GM18517 (cell line): Measurements from ENCODE around the gene DBET.
"Not testable (repeated sequence)": the region's sequence is repeated elsewhere in the genome, so short reads cannot be mapped to it uniquely, and the experiment has no call there.

ENCODE experiments used
- ATAC-seq: cut with Tn5 transposase; IDR thresholded peaks from one replicate; pipeline ENCODE4 v1.9.1; 2021; ENCODE audit warnings: mild to moderate bottlenecking, moderate library complexity; ENCODE audit not compliant: unreplicated experiment

The DBET gene

GRCh38 chr4:190049378-190050239, 14.7 kb upstream of the DBET start:
- ATAC-seq = not testable (repeated sequence)

DNA sequence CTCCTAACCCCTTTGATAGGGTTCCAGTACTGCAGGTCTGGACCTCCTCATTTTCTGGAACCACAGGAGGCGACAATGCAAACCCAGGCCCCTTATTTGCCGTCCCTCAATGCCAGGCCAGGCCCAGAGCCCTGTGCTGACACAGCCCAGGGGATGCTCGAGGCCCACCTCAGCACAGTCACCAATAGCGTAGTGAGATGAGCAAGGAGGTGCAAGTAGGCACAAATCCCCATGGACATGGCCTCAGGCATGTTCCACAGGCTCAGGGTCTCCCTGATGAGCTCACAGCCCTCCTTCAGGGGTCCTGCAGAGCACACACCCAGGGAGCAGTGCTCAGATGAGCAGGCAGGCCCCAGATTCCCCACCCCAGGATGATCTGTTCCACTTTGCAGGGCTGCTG, 5.3 kb upstream of the DBET start:
- ATAC-seq = not testable (repeated sequence)

DNA sequence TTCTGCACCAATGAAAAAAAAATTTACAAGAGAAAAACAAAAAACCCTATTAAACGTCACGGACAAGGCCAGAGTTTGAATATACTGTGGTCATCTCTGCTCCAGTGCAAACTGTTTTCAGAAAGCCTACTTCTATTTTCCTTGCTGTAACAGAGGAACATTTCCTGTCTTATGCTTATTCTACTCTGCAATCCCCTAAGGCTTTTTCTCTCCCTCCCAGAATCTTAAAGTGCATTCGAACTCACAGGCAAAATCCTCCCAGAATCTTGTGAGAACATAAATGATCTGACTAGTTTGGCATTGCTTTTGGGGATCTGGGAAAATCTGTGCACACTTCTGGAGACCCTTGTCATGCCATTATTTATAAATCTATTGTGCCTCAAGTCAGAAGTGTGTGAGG, 503 bp downstream of the DBET start:
- not testable (repeated sequence) for ATAC-seq

DNA sequence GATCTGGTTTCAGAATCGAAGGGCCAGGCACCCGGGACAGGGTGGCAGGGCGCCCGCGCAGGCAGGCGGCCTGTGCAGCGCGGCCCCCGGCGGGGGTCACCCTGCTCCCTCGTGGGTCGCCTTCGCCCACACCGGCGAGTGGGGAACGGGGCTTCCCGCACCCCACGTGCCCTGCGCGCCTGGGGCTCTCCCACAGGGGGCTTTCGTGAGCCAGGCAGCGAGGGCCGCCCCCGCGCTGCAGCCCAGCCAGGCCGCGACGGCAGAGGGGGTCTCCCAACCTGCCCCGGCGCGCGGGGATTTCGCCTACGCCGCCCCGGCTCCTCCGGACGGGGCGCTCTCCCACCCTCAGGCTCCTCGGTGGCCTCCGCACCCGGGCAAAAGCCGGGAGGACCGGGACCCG, 4.0 kb downstream of the DBET start:
- not testable (repeated sequence) for ATAC-seq

DNA sequence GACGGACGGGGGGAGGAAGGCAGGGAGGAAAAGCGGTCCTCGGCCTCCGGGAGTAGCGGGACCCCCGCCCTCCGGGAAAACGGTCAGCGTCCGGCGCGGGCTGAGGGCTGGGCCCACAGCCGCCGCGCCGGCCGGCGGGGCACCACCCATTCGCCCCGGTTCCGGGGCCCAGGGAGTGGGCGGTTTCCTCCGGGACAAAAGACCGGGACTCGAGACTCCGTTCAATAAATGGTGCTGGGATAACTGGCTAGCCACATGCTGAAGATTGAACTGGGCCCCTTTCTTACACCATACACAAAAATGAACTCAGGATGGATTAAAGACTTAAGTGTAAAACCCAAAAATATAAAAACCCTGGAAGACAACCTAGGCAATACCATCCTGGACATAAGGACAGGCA, 28.8 kb downstream of the DBET start:
- not testable (repeated sequence) for ATAC-seq

GRCh38 chr4:190094031-190094430, 29.7 kb downstream of the DBET start:
- not testable (repeated sequence) for ATAC-seq

DNA sequence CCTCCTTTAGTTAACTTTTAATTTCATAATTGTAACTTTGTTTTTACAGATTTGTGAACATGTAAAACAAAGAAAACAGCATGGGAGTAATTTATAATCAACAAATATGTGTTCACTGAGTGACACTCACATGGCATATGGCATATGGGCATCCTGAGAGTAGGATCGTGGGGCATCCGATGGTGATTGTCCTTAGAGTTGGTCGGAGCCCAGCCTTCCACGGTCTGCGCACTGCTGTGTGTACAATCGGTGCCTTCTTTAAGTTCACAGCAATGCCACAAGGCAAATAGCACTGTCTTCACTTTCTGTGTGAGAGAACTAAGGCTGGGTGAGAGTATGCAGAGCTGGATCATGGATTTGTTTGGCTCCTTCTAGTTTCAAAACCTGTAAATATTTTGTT, 31.0 kb downstream of the DBET start:
- ATAC-seq = not testable (repeated sequence)

GRCh38 chr4:190099605-190100004, 35.3 kb downstream of the DBET start:
- not testable (repeated sequence) for ATAC-seq

DNA sequence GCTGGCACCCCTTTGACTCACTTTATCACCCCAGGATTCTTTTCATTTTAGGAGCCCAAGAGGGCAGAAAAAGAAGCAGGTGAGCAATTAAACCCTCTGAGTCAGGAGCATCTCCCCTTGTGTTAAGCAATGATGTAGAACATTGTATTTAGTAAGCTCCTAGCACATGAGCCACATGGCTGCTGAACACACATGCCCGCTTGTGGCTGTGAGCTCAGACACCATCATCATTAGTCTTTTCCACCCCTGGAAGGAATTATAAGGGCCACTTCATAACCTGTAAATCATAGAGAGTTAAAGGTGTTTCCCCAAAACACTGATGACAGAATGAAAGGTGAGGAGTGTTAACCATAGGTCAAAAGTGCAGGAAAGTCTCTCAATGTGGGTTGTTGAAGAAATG, 37.2 kb downstream of the DBET start:
- not testable (repeated sequence) for ATAC-seq

GRCh38 chr4:190106191-190106590, 41.9 kb downstream of the DBET start:
- not testable (repeated sequence) for ATAC-seq

- not testable (repeated sequence) for ATAC-seq
These were observed 42.5 kb downstream of the DBET start for GRCh38 chr4:190106611-190107480.

DNA sequence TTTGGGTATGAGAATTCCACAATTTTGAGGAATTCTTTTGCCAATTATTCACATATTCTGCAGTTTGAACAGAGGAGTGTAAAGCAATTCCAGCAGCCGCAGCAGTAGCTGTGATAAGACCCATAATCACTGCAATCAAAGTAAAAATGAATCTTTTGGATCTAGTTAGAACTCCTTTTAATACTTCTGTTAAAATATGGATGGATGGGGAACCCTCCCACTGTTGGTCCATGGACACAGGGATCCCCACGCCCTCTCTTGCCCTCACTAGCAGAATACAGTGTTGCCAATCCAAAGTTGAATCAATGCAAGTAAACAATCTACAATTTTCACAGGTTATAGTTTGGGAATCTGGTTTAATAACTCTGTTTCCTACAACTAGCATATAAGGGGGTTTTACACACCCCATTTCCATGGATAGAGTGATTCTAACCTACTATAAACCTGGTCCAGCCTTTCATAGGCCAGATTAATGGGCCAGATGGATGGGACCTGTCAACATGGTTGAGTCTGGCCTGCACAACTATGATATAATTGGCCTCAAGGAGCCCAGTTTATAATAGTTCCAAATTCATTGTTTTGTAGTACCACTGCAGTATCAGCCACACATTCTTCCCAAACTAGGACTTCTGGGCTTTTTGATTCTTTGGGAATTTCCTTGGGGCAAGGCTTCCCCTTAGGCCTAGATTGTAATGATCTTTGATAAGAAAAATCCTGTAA, 43.6 kb downstream of the DBET start:
- ATAC-seq = not testable (repeated sequence)

- not testable (repeated sequence) for ATAC-seq
These were observed 44.5 kb downstream of the DBET start for GRCh38 chr4:190108756-190109155.

GRCh38 chr4:190109390-190110011, 45.2 kb downstream of the DBET start:
- ATAC-seq = not testable (repeated sequence)

GRCh38 chr4:190110033-190110432, 45.7 kb downstream of the DBET start:
- ATAC-seq = not testable (repeated sequence)

DNA sequence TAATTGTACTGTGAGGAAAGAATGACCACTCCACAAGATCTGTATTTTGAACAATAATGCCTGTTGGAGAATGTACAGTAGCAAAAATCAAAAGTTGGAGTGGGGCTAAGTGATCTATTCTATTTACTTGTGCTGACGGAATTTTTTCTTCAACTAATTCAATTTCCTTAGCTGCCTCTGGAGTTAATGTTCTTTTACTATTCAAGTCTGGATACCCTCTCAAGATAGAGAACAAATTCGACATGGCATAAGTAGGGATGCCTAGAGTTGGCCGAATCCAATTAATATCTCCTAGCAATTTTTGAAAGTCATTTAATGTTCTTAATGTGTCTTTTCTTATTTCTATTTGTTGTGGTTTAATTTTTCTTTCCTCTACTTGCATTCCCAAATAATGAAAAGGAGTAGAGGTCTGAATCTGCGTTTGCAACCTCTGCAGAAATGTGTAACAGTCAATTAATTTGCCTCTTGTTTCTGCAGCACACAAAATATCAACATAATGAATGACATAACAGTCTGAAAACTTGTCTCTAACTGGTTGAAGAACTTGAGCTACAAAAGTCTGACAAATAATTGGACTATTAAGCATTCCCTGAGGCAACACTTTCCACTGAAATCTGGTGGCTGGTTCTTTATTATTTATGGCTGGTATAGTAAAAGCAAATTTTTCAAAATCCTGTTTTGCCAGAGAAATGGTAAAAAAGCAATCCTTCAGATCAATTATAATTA, 46.4 kb downstream of the DBET start:
- not testable (repeated sequence) for ATAC-seq

DNA sequence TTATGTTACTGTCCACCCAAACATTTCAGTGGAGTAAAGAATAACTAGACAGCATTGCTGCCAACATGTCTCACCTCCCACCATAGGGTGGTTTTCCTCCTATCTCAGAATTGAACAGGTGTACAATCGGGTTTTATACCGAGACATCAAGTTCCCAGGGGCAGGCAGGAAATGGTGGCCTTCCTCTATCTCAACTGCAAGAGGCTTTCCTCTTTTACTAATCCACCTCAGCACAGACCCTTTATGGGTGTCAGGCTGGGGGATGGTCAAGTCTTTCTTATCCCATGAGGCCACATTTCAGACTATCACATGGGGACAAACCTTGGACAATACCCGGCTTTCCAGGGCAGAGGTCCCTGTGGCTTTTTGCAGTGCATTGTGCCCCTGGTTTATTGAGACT, 48.6 kb downstream of the DBET start:
- ATAC-seq = not testable (repeated sequence)

GRCh38 chr4:190114991-190115390, 50.7 kb downstream of the DBET start:
- ATAC-seq = not testable (repeated sequence)
